Epithelial cell of proximal tubule (primary cell): ENCODE data around the gene RAP1GDS1. TPM values are rescaled to one million over a fixed set of nuclear protein-coding genes. Genes with fewer than 3 reads are reported as not detected.
"Not testable (repeated sequence)": the region's sequence is repeated elsewhere in the genome, so short reads cannot be mapped to it uniquely, and the experiment has no call there.

Experiments used
- DNase-seq: peaks from one replicate; pipeline ENCODE4 v3.0.0-alpha.2; 2011; ENCODE audit warnings: low read depth
- H3K4me3 ChIP-seq: 2 replicates; pipeline ENCODE4 v1.5.1; 2011; ENCODE audit warnings: low read depth, mild to moderate bottlenecking, low read length
- total RNA-seq: library from RNA; depleted of rRNA; stranded (reverse); fragments of >200 nt; gene quantifications from 2 replicates; pipeline ENCODE4 v1.2.3, GENCODE V29; 2015
- TF ChIP-seq, protein P1 (sequence below): conservative IDR thresholded peaks from 2 replicates; pipeline ENCODE4 v1.5.1; 2012; ENCODE audit warnings: low read depth, mild to moderate bottlenecking, low read length

Gene RAP1GDS1
- total RNA-seq, 1 donor from 2014 or later = 32.4 TPM

DNA sequence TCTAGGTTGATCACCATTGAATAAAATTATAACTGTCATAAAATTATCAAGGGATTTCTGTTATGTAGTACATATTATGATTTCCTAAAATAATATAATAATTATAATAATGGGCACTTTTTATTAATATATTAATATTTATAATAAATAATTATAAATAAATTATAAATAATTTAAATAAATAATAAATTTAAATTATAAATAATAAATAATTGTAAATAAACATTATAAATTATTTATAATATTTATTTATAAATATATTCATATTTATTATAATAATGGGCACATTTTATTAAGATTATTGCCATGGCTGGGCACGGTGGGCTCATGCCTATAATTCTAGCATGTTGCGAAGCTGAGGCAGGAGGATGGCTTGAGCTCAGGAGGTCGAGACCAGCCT, 24.5 kb downstream of the RAP1GDS1 start:
- TF ChIP-seq, protein P1, sequence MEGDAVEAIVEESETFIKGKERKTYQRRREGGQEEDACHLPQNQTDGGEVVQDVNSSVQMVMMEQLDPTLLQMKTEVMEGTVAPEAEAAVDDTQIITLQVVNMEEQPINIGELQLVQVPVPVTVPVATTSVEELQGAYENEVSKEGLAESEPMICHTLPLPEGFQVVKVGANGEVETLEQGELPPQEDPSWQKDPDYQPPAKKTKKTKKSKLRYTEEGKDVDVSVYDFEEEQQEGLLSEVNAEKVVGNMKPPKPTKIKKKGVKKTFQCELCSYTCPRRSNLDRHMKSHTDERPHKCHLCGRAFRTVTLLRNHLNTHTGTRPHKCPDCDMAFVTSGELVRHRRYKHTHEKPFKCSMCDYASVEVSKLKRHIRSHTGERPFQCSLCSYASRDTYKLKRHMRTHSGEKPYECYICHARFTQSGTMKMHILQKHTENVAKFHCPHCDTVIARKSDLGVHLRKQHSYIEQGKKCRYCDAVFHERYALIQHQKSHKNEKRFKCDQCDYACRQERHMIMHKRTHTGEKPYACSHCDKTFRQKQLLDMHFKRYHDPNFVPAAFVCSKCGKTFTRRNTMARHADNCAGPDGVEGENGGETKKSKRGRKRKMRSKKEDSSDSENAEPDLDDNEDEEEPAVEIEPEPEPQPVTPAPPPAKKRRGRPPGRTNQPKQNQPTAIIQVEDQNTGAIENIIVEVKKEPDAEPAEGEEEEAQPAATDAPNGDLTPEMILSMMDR = no peak
- H3K4me3 ChIP-seq = no peak overlapping the region
- no peak for DNase-seq

DNA sequence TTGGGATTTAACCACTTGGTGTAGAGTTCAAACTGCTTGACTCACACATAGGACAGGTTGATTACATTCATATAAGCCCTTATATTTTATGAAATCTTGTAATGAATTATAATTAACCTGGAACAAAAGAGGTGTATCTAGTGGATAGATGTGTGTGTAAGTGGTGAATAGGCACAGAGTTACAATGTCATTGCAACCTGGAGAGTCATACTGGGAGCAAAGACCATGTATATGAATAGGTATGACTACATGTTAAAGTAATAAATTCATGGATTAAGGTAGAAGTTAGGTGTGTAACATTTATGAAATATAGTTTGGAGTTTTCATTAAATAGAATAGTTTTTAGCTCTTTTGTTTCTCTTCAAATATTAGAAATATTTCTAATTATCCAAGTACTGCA, 26.1 kb downstream of the RAP1GDS1 start:
- TF ChIP-seq, protein P1 = no peak

DNA sequence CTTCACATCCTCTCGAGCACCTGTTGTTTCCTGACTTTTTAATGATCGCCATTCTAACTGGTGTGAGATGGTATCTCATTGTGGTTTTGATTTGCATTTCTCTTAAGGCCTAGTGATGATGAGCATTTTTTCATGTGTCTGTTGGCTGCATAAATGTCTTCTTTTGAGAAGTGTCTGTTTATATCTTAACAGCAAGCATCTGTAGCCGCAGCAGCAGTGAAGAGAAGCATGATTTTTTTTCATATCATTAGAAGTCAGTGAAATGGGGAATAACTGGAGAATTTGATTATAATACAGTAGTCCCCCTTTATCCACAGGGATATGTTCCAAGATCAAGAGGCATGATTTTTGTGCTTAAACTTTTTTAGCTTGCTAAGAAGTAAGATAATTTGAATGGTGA, 27.5 kb downstream of the RAP1GDS1 start:
- H3K4me3 ChIP-seq = not testable (repeated sequence)

More for the DNA sequence above, 26.1 kb downstream of the RAP1GDS1 start:
- no peak for DNase-seq
- no peak overlapping the region for H3K4me3 ChIP-seq

DNA sequence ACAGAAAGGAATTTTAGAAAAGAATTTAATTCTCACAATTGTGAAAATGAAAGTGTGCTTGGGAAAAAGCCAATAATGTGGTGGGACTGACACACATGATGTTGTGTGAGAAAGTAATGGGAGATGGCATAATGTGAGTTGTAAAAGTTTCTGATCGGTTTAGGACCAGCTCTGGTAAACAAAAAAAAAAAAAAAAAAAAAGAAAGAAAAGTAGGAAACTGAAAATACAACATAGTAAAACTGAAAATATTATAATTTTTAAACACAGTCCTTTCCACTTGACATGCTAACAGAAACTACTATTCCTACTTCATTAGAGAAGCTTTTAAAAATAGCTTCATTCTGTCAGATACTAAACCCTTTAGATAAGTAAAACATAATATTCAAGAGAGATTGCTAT, 28.2 kb downstream of the RAP1GDS1 start:
- TF ChIP-seq, protein P1 = no peak
- no peak overlapping the region for H3K4me3 ChIP-seq
- no peak for DNase-seq

More for the DNA sequence above, 27.5 kb downstream of the RAP1GDS1 start:
- DNase-seq = not testable (repeated sequence)

DNA sequence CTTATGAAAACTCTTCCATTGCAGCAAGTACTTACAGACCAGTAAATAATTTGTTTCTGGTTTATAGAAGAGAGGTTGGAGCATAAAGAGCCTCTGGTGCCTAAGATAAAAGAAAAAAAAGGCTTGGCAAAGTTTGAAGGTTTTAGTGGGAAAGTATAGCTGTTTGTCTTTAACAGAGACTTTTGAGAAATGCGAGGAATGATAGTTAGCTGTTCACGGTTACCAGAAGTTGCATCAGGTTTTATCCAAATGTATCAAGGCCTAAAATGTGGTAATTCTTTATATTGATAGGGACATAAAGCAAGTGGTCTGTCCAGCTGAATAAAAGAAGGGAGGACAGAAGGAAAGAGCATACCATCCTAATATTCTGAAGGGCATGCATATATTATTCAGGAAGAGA, 29.3 kb downstream of the RAP1GDS1 start:
- DNase-seq = no peak
- TF ChIP-seq, protein P1 = no peak
- no peak overlapping the region for H3K4me3 ChIP-seq

DNA sequence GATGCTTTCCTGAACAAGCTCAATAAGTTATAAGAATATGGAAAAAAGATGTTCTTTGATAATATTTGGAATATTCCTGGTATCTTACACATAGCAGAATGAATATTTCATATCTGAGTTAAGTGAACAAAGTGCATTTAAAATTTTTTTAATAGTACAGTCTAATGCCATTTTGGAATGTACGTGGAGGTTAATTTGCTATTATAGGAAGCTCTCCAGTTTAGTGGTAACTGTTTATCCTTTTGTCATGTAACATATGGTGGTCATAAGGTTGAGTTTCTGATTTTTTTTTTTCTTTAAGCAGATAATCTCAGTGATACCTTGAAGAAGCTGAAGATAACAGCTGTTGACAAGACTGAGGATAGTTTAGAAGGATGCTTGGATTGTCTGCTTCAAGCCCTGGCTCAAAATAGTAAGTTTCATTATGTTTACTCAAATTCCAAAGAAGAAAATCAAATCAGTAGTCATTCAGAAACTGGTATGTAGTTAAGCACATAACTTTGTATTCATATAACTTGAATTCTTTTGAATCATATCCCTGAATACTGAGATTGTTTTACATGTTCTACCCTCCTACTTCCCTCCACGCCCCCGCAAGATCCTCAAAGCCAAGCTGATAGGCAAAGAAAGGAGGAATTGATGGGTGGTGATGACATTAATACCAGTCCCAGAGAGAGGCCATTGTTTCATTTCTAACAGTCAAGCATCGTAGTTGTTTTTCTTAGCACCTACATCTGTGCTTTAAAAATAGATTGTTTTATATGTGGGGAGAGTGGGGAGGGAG, 32.1 kb downstream of the RAP1GDS1 start:
- TF ChIP-seq, protein P1 = no peak
- H3K4me3 ChIP-seq = no peak overlapping the region
- DNase-seq = no peak

DNA sequence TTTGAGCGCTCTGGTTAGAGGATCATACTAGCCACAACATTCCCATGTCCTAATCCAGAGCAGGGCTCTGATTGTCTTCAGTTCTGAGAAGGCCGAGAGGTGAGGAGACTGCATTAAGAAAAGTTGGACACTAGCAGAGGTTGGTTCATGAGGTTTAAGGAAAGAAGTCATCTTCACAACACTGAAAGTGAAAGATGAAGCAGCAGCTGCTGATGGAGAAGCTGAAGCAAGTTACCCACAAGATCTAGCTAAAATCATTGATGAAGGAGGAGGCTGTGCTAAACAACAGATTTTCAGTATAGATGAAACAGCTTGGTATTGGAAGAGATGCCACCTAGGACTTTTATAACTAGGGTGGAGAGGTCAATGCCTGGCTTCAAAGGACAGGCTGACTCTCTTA, 36.8 kb downstream of the RAP1GDS1 start:
- no peak overlapping the region for H3K4me3 ChIP-seq
- no peak for DNase-seq
- TF ChIP-seq, protein P1 = no peak
